Right lobe of liver (tissue), 6 donors: Measurements from ENCODE around the gene CDKL1. TPM values are rescaled to one million over a fixed set of nuclear protein-coding genes. Genes with fewer than 3 reads are reported as not detected.

ENCODE experiments used
- ATAC-seq, 4 donors: fragments of 200-7000 bp; cut with Tn5 transposase; one replicate each; pipeline ENCODE4 v1.9.1; 2020; ENCODE audit warnings: mild to moderate bottlenecking in 4 of 4, moderate library complexity in 4 of 4
- DNase-seq, 3 donors: peaks; one replicate each; pipeline ENCODE4 v3.0.0-alpha.2; 2020
- H3K27ac ChIP-seq, 3 donors: fragments of 200-600 bp; one replicate each; pipeline ENCODE4 v1.8.0; 2022
- H3K27me3 ChIP-seq, 2 donors: fragments of 200-600 bp; one replicate each; pipeline ENCODE4 v1.8.0; 2022
- H3K36me3 ChIP-seq, 4 donors: fragments of 200-600 bp; sonication (generic) in 1 of 4; one replicate each; pipeline versions ENCODE4 v1.5.1 to v1.8.0; 2017 to 2022; ENCODE audit warnings: control low read depth in 1 of 4
- H3K4me1 ChIP-seq, 4 donors: fragments of 200-600 bp; sonication (generic) in 1 of 4; one replicate each; pipeline versions ENCODE4 v1.5.1 to v1.8.0; 2017 to 2022; ENCODE audit warnings: control low read depth in 1 of 4
- H3K4me3 ChIP-seq, 3 donors: fragments of 200-600 bp; one replicate each; pipeline ENCODE4 v1.8.0; 2022
- H3K9me3 ChIP-seq, 4 donors: fragments of 200-600 bp; sonication (generic) in 1 of 4; one replicate each; pipeline versions ENCODE4 v1.5.1 to v1.8.0; 2017 to 2022; ENCODE audit warnings: control low read depth in 1 of 4
- CTCF ChIP-seq, 4 donors: fragments of 200-600 bp in 3 of 4; fragments of 450-650 bp in 1 of 4; IDR thresholded peaks; one replicate each; pipeline versions ENCODE4 v1.5.1 to v1.8.0; 2016 to 2022; ENCODE audit warnings: antibody characterized with exemption in 4 of 4, mild to moderate bottlenecking in 2 of 4
- POLR2A ChIP-seq: fragments of 450-650 bp; IDR thresholded peaks from one replicate; pipeline ENCODE4 v1.6.1; 2017; ENCODE audit warnings: antibody characterized with exemption, mild to moderate bottlenecking
- WGBS: methylation state at CpG from one replicate; pipeline ENCODE4 v1.1.6; 2018; ENCODE audit warnings: low coverage, low lambda C conversion rate; ENCODE audit not compliant: insufficient coverage; ENCODE audit errors: missing lambda C conversion rate; 5-methylcytosine and 5-hydroxymethylcytosine counted together
- intact Hi-C, 2 donors: fragments of 100-400 bp; cut with DNase I; formaldehyde crosslinking; loops; one replicate each; pipeline versions ENCODE4 v1.11.2 to v1.14.1; 2022
- total RNA-seq, 6 experiments: library from RNA; depleted of rRNA in 2 of 6; stranded (reverse); fragments of >200 nt in 2 of 6; fragmentation: NEBNext Ultra II Directional in 3 of 6; extraction: Animal tissue kit (Norgen Biotek cat#: 25700) in 3 of 6; gene quantifications; one replicate each; pipeline versions ENCODE4 v1.1.0 to v1.2.4, GENCODE V29; 2016 to 2023
- donor health status: DM: no; HTN: yes; CAD: no.
- donor health status: DM: no; HTN: no; CAD: no.
- donor health status: DM: no; HTN: no; CAD: no.
- donor health status: DM: no; HTN: yes; CAD: no.
- donor health status: DM: no; HTN: yes; CAD: no.

The CDKL1 gene
- total RNA-seq, 6 experiments from 2014 or later = 1.1 to 4.5 (median 2.8) TPM

- Histone ChIP-seq H3K9me3 (no peaks in the 10 kb centered on the region), H3K36me3 (peaks cover 0 to 13% (median 4%) of the 10 kb centered on the region in 4 donors), H3K27me3 (no peaks in the 10 kb centered on the region), H3K4me3 (no peak overlapping the region), H3K27ac (no peak overlapping the region), H3K4me1 (peaks cover 0 to 2% (median 0%) of the 10 kb centered on the region in 4 donors)
- DNase-seq (no peak), ATAC-seq (no peak)
- 86% methylated on average over 2 of the region's 2 CpGs for WGBS
- intact Hi-C loops = no loop called here
- TF ChIP-seq POLR2A (no peak), CTCF (IDR thresholded peaks at IDR 0.05) (no peak)
These were observed 28.4 kb upstream of the CDKL1 start for GRCh38 chr14:50425105-50425504.

GRCh38 chr14:50423529-50423928, 26.8 kb upstream of the CDKL1 start:
- H3K9me3 ChIP-seq = no peaks in the 10 kb centered on the region
- H3K27ac ChIP-seq = no peak overlapping the region
- peaks cover 0 to 2% (median 0%) of the 10 kb centered on the region in 4 donors for H3K4me1 ChIP-seq
- DNase-seq (no peak), ATAC-seq (no peak)
- TF ChIP-seq POLR2A (no peak), CTCF (IDR thresholded peaks at IDR 0.05) (no peak)
- 100% methylated on average over 1 of the region's 3 CpGs for WGBS
- H3K36me3 ChIP-seq = peaks cover 0 to 13% (median 4%) of the 10 kb centered on the region in 4 donors
- no peaks in the 10 kb centered on the region for H3K27me3 ChIP-seq
- intact Hi-C loops = no loop called here
- no peak overlapping the region for H3K4me3 ChIP-seq

GRCh38 chr14:50421499-50421898, 24.8 kb upstream of the CDKL1 start:
- peaks cover 0 to 13% (median 4%) of the 10 kb centered on the region in 4 donors for H3K36me3 ChIP-seq
- TF ChIP-seq CTCF (IDR thresholded peaks at IDR 0.05) (no peak), POLR2A (no peak)
- 97% methylated on average over 7 of the region's 7 CpGs for WGBS
- ATAC-seq = no peak
- no peaks in the 10 kb centered on the region for H3K9me3 ChIP-seq
- intact Hi-C loops = no loop called here
- no peak overlapping the region for H3K27ac ChIP-seq
- H3K27me3 ChIP-seq = no peaks in the 10 kb centered on the region
- H3K4me3 ChIP-seq = no peak overlapping the region
- peaks cover 0 to 2% (median 0%) of the 10 kb centered on the region in 4 donors for H3K4me1 ChIP-seq
- no peak for DNase-seq

GRCh38 chr14:50417853-50418252, 21.2 kb upstream of the CDKL1 start:
- Histone ChIP-seq H3K4me1 (peaks cover 0 to 2% (median 0%) of the 10 kb centered on the region in 4 donors), H3K27me3 (no peaks in the 10 kb centered on the region), H3K4me3 (no peak overlapping the region), H3K36me3 (peaks cover 0 to 6% (median 0%) of the 10 kb centered on the region in 4 donors), H3K9me3 (no peaks in the 10 kb centered on the region), H3K27ac (no peak overlapping the region)
- TF ChIP-seq POLR2A (no peak), CTCF (IDR thresholded peaks at IDR 0.05) (no peak)
- ATAC-seq (no peak), DNase-seq (no peak)
- WGBS = 95% methylated on average over 2 of the region's 2 CpGs
- intact Hi-C loops = no loop called here

- no peak for ATAC-seq
- Histone ChIP-seq H3K36me3 (no peaks in the 10 kb centered on the region), H3K27me3 (no peaks in the 10 kb centered on the region), H3K9me3 (peaks cover 0 to 1% (median 0%) of the 10 kb centered on the region in 4 donors), H3K27ac (no peak overlapping the region), H3K4me3 (no peak overlapping the region), H3K4me1 (no peaks in the 10 kb centered on the region)
- no peak for DNase-seq
- TF ChIP-seq POLR2A = no peak
- TF ChIP-seq CTCF (IDR thresholded peaks at IDR 0.05) = no peak
- intact Hi-C loops = no loop called here
- 64% methylated on average over 1 of the region's 1 CpG for WGBS
These were observed 14.2 kb upstream of the CDKL1 start for GRCh38 chr14:50410921-50411320.
